HEK293 (cell line): ENCODE measurements around the gene PEX5L.

ENCODE experiments used
- CTCF ChIA-PET: fragments of 350-600 bp; formaldehyde crosslinking; extraction: SDS; loops from one replicate; lab custom pipeline; 2021; ENCODE audit warnings: antibody characterized with exemption; lab: Yijun Ruan, JAX
- POLR2A ChIA-PET: fragments of 300-600 bp; formaldehyde crosslinking; extraction: SDS; loops from one replicate; lab custom pipeline; 2020; ENCODE audit warnings: antibody characterized with exemption, inconsistent platforms; lab: Yijun Ruan, JAX
- H3K27ac ChIP-seq: fragments of 200-500 bp; sonication (Bioruptor generic); 2 replicates; pipeline ENCODE4 v1.5.1; 2014; ENCODE audit warnings: low read depth, low read length, control low read depth, inconsistent platforms; ENCODE audit errors: extremely low read depth
- H3K36me3 ChIP-seq, 2 experiments: fragments of 200-500 bp in 1 of 2; sonication (Bioruptor generic) in 1 of 2; 1 replicate in 1 of 2; 2 replicates in 1 of 2; pipeline ENCODE4 v1.5.1; 2014 to 2017; ENCODE audit warnings: inconsistent platforms in 2 of 2, low read length in 2 of 2; ENCODE audit not compliant: control insufficient read depth in 2 of 2, insufficient read depth in 1 of 2
- H3K4me1 ChIP-seq: fragments of 200-500 bp; sonication (Bioruptor generic); 2 replicates; pipeline ENCODE4 v1.5.1; 2014; ENCODE audit warnings: mild to moderate bottlenecking, low read length, inconsistent platforms; ENCODE audit not compliant: control insufficient read depth, insufficient read depth
- H3K4me3 ChIP-seq: 2 replicates; pipeline ENCODE4 v1.5.1; 2011; ENCODE audit warnings: low read depth, mild to moderate bottlenecking, control low read depth, low read length, moderate library complexity
- H3K9me3 ChIP-seq: fragments of 200-500 bp; sonication (Bioruptor generic); 2 replicates; pipeline ENCODE4 v1.5.1; 2014; ENCODE audit warnings: low read depth, low read length, inconsistent platforms; ENCODE audit not compliant: control insufficient read depth, insufficient read depth
- EGR2 ChIP-seq: fragments of 450-650 bp; formaldehyde crosslinking; IDR thresholded peaks from 2 replicates; pipeline ENCODE4 v1.5.1; 2016; ENCODE audit warnings: low read depth, missing biosample characterization, missing genetic modification characterization
- GFI1B ChIP-seq: fragments of 450-650 bp; formaldehyde crosslinking; IDR thresholded peaks from 2 replicates; pipeline ENCODE4 v1.5.1; 2016; ENCODE audit warnings: missing biosample characterization, missing genetic modification characterization
- INSM2 ChIP-seq: fragments of 450-650 bp; formaldehyde crosslinking; IDR thresholded peaks from 2 replicates; pipeline ENCODE4 v1.5.1; 2016; ENCODE audit warnings: missing biosample characterization, missing genetic modification characterization
- OSR2 ChIP-seq: fragments of 450-650 bp; formaldehyde crosslinking; IDR thresholded peaks from 2 replicates; pipeline ENCODE4 v1.5.1; 2016; ENCODE audit warnings: missing biosample characterization, missing genetic modification characterization
- PATZ1 ChIP-seq: fragments of 450-650 bp; formaldehyde crosslinking; IDR thresholded peaks from 2 replicates; pipeline ENCODE4 v1.5.1; 2016; ENCODE audit warnings: missing biosample characterization, missing genetic modification characterization
- SP7 ChIP-seq: fragments of 450-650 bp; formaldehyde crosslinking; IDR thresholded peaks from 2 replicates; pipeline ENCODE4 v1.5.1; 2016; ENCODE audit warnings: missing biosample characterization, missing genetic modification characterization
- ZBTB1 ChIP-seq: fragments of 450-650 bp; formaldehyde crosslinking; IDR thresholded peaks from 2 replicates; pipeline ENCODE4 v1.5.1; 2016; ENCODE audit warnings: missing biosample characterization, missing genetic modification characterization
- ZBTB8A ChIP-seq: fragments of 450-650 bp; formaldehyde crosslinking; IDR thresholded peaks from 2 replicates; pipeline ENCODE4 v1.5.1; 2016; ENCODE audit warnings: missing biosample characterization, missing genetic modification characterization
- ZFHX2 ChIP-seq: fragments of 450-650 bp; formaldehyde crosslinking; conservative IDR thresholded peaks from 2 replicates; pipeline ENCODE4 v1.5.1; 2016; ENCODE audit warnings: missing biosample characterization, missing genetic modification characterization
- ZNF10 ChIP-seq: fragments of 450-650 bp; formaldehyde crosslinking; IDR thresholded peaks from 2 replicates; pipeline ENCODE4 v1.5.1; 2017; ENCODE audit warnings: missing biosample characterization, missing genetic modification characterization
- ZNF155 ChIP-seq: fragments of 450-650 bp; formaldehyde crosslinking; IDR thresholded peaks from 2 replicates; pipeline ENCODE4 v1.5.1; 2016; ENCODE audit warnings: missing biosample characterization, missing genetic modification characterization
- ZNF341 ChIP-seq: fragments of 450-650 bp; formaldehyde crosslinking; IDR thresholded peaks from 2 replicates; pipeline ENCODE4; 2016; ENCODE audit warnings: low read depth, missing biosample characterization, missing genetic modification characterization
- ZNF488 ChIP-seq: fragments of 450-650 bp; formaldehyde crosslinking; IDR thresholded peaks from 2 replicates; pipeline ENCODE4 v1.5.1; 2016; ENCODE audit warnings: missing biosample characterization, missing genetic modification characterization
- ZNF626 ChIP-seq: fragments of 450-650 bp; sonication (Bioruptor Pico); formaldehyde crosslinking; IDR thresholded peaks from 2 replicates; pipeline ENCODE4 v1.5.1; 2018; ENCODE audit warnings: missing biosample characterization, missing genetic modification characterization, inconsistent platforms
- ZNF704 ChIP-seq: fragments of 450-650 bp; formaldehyde crosslinking; IDR thresholded peaks from 2 replicates; pipeline ENCODE4 v1.5.1; 2016; ENCODE audit warnings: missing biosample characterization, missing genetic modification characterization
- TF ChIP-seq, protein P1 (sequence below): fragments of 450-650 bp; formaldehyde crosslinking; IDR thresholded peaks from 2 replicates; pipeline ENCODE4 v1.5.1; 2016; ENCODE audit warnings: missing biosample characterization, missing genetic modification characterization
- TF ChIP-seq, protein P2 (sequence below): fragments of 450-650 bp; formaldehyde crosslinking; IDR thresholded peaks from 2 replicates; pipeline ENCODE4 v1.5.1; 2017; ENCODE audit warnings: missing biosample characterization, mild to moderate bottlenecking, missing genetic modification characterization, moderate library complexity
- TF ChIP-seq, protein P3 (sequence below): fragments of 450-650 bp; formaldehyde crosslinking; IDR thresholded peaks from 2 replicates; pipeline ENCODE4 v1.5.1; 2016; ENCODE audit warnings: missing biosample characterization, missing genetic modification characterization

The PEX5L gene

GRCh38 chr3:179955286-179955685 lies 81.5 kb downstream of the PEX5L start:
- Histone ChIP-seq H3K9me3 (no peaks in the 10 kb centered on the region), H3K27ac (no peak overlapping the region), H3K4me3 (no peak overlapping the region), H3K4me1 (no peaks in the 10 kb centered on the region), H3K36me3 (no peaks in the 10 kb centered on the region)
- TF ChIP-seq ZNF10 (tag by site-specific recombination) (no peak), ZNF155 (tag by site-specific recombination) (no peak), ZNF704 (no peak), EGR2 (tag by site-specific recombination) (no peak), PATZ1 (no peak), ZBTB1 (no peak), SP7 (tag by site-specific recombination) (no peak), OSR2 (tag by site-specific recombination) (no peak), ZFHX2 (no peak)
- TF ChIP-seq, protein P1, sequence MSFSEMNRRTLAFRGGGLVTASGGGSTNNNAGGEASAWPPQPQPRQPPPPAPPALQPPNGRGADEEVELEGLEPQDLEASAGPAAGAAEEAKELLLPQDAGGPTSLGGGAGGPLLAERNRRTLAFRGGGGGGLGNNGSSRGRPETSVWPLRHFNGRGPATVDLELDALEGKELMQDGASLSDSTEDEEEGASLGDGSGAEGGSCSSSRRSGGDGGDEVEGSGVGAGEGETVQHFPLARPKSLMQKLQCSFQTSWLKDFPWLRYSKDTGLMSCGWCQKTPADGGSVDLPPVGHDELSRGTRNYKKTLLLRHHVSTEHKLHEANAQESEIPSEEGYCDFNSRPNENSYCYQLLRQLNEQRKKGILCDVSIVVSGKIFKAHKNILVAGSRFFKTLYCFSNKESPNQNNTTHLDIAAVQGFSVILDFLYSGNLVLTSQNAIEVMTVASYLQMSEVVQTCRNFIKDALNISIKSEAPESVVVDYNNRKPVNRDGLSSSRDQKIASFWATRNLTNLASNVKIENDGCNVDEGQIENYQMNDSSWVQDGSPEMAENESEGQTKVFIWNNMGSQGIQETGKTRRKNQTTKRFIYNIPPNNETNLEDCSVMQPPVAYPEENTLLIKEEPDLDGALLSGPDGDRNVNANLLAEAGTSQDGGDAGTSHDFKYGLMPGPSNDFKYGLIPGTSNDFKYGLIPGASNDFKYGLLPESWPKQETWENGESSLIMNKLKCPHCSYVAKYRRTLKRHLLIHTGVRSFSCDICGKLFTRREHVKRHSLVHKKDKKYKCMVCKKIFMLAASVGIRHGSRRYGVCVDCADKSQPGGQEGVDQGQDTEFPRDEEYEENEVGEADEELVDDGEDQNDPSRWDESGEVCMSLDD (tag by site-specific recombination): no peak
- POLR2A ChIA-PET: no interaction called here
- CTCF ChIA-PET: no interaction called here

GRCh38 chr3:179953993-179954870 lies 82.5 kb downstream of the PEX5L start:
- no peak overlapping the region for H3K4me3 ChIP-seq
- TF ChIP-seq ZNF341 (tag by site-specific recombination) (no peak), INSM2 (tag by site-specific recombination) (no peak)
- TF ChIP-seq, all 188 proteins: peak for 0
- CTCF ChIA-PET: interaction anchor here (0.6 kb wide), 2 partner anchors 99 to 1664 kb away, joined by 3 to 6 read pairs; no protein-coding TSS in a partner anchor
- POLR2A ChIA-PET: no interaction called here
- no peak overlapping the region for H3K27ac ChIP-seq
- H3K4me1 ChIP-seq: no peaks in the 10 kb centered on the region
- no peaks in the 10 kb centered on the region for H3K36me3 ChIP-seq
- H3K9me3 ChIP-seq: no peaks in the 10 kb centered on the region

- ChIA-PET CTCF (interaction anchor here (1.1 to 1.5 kb wide), 2 partner anchors 21 to 22 kb away, joined by 3 to 4 read pairs; no protein-coding TSS in a partner anchor), POLR2A (no interaction called here)
- Histone ChIP-seq H3K36me3 (no peaks in the 10 kb centered on the region), H3K9me3 (no peaks in the 10 kb centered on the region), H3K4me3 (no peak overlapping the region), H3K4me1 (no peaks in the 10 kb centered on the region), H3K27ac (no peak overlapping the region)
- TF ChIP-seq, protein P2, sequence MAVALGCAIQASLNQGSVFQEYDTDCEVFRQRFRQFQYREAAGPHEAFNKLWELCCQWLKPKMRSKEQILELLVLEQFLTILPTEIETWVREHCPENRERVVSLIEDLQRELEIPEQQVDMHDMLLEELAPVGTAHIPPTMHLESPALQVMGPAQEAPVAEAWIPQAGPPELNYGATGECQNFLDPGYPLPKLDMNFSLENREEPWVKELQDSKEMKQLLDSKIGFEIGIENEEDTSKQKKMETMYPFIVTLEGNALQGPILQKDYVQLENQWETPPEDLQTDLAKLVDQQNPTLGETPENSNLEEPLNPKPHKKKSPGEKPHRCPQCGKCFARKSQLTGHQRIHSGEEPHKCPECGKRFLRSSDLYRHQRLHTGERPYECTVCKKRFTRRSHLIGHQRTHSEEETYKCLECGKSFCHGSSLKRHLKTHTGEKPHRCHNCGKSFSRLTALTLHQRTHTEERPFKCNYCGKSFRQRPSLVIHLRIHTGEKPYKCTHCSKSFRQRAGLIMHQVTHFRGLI (tag by site-specific recombination): no peak
- TF ChIP-seq, protein P3, sequence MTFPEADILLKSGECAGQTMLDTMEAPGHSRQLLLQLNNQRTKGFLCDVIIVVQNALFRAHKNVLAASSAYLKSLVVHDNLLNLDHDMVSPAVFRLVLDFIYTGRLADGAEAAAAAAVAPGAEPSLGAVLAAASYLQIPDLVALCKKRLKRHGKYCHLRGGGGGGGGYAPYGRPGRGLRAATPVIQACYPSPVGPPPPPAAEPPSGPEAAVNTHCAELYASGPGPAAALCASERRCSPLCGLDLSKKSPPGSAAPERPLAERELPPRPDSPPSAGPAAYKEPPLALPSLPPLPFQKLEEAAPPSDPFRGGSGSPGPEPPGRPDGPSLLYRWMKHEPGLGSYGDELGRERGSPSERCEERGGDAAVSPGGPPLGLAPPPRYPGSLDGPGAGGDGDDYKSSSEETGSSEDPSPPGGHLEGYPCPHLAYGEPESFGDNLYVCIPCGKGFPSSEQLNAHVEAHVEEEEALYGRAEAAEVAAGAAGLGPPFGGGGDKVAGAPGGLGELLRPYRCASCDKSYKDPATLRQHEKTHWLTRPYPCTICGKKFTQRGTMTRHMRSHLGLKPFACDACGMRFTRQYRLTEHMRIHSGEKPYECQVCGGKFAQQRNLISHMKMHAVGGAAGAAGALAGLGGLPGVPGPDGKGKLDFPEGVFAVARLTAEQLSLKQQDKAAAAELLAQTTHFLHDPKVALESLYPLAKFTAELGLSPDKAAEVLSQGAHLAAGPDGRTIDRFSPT (tag by site-specific recombination): no peak
- TF ChIP-seq GFI1B (tag by site-specific recombination): no peak
- TF ChIP-seq ZBTB8A: no peak
- no peak for TF ChIP-seq ZBTB1
- no peak for TF ChIP-seq ZNF626
- no peak for TF ChIP-seq ZNF488 (tag by site-specific recombination)
Measured at GRCh38 chr3:179950840-179951239, 85.9 kb downstream of the PEX5L start.
